Measurements from ENCODE around the gene NPC1.

Gene NPC1

GRCh38 chr18:23548275-23548674, 38.0 kb downstream of the NPC1 start:
- no peak overlapping the region for H3K4me3 ChIP-seq (ENCODE audit: low read depth, low read length)
- TF ChIP-seq CTCF (IDR thresholded peaks at IDR 0.05; ENCODE audit: borderline replicate concordance, insufficient read depth, low read depth, low read length): no peak

GRCh38 chr18:23547846-23548245, 38.5 kb downstream of the NPC1 start:
- no peak for TF ChIP-seq CTCF (IDR thresholded peaks at IDR 0.05; ENCODE audit: borderline replicate concordance, insufficient read depth, low read depth, low read length)
- H3K4me3 ChIP-seq (ENCODE audit: low read depth, low read length): no peak overlapping the region

GRCh38 chr18:23547306-23547705, 39.0 kb downstream of the NPC1 start:
- no peak for TF ChIP-seq CTCF (IDR thresholded peaks at IDR 0.05; ENCODE audit: borderline replicate concordance, insufficient read depth, low read depth, low read length)
- H3K4me3 ChIP-seq (ENCODE audit: low read depth, low read length): no peak overlapping the region

- no peak for TF ChIP-seq CTCF (IDR thresholded peaks at IDR 0.05; ENCODE audit: borderline replicate concordance, insufficient read depth, low read depth, low read length)
- H3K4me3 ChIP-seq (ENCODE audit: low read depth, low read length): no peak overlapping the region
Observed at GRCh38 chr18:23545247-23545789, 41.0 kb downstream of the NPC1 start.

GRCh38 chr18:23542461-23542860, 43.8 kb downstream of the NPC1 start:
- TF ChIP-seq CTCF (IDR thresholded peaks at IDR 0.05; ENCODE audit: borderline replicate concordance, insufficient read depth, low read depth, low read length): no peak
- H3K4me3 ChIP-seq (ENCODE audit: low read depth, low read length): no peak overlapping the region

- no peak overlapping the region for H3K4me3 ChIP-seq (ENCODE audit: low read depth, low read length)
- no peak for TF ChIP-seq CTCF (IDR thresholded peaks at IDR 0.05; ENCODE audit: borderline replicate concordance, insufficient read depth, low read depth, low read length)
Observed at GRCh38 chr18:23541349-23542093, 44.8 kb downstream of the NPC1 start.

- no peak overlapping the region for H3K4me3 ChIP-seq (ENCODE audit: low read depth, low read length)
- TF ChIP-seq CTCF (IDR thresholded peaks at IDR 0.05; ENCODE audit: borderline replicate concordance, insufficient read depth, low read depth, low read length): no peak
Observed at GRCh38 chr18:23540867-23541266, 45.4 kb downstream of the NPC1 start.

Data from GM12875 (cell line).